Suppressor macrophage treated with lipopolysaccharide for 1 hour (primary cell): ENCODE data around the gene CD44.
A peak's percentile ranks its signal among the peaks of the same experiment; 100 is the strongest.

ENCODE experiments used
- DNase-seq, 3 donors: peaks; one replicate each; pipeline ENCODE4 v3.0.0-alpha.2; 2020 to 2022

Gene CD44

DNA sequence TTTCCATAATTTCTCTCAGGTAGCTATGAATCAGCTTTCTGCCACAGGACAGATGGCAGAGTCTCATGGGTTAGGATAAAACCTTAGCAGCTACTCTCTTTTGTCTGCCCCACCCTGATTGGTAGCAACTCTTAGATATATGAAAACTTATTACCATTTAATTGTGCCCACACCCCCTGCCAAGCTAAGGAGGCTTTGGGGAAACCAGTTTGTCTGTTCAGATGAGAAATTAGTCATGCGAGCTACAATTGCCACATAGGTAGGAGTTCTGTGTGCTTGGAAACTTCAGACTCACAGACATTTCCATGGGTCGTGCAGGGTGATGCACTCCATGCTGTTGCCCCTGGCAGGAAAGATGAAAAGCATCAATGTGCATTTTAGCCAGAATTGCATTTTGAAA lies 39.9 kb downstream of the CD44 start:
- peak; percentile 54 to 75 (median 75) for DNase-seq

DNA sequence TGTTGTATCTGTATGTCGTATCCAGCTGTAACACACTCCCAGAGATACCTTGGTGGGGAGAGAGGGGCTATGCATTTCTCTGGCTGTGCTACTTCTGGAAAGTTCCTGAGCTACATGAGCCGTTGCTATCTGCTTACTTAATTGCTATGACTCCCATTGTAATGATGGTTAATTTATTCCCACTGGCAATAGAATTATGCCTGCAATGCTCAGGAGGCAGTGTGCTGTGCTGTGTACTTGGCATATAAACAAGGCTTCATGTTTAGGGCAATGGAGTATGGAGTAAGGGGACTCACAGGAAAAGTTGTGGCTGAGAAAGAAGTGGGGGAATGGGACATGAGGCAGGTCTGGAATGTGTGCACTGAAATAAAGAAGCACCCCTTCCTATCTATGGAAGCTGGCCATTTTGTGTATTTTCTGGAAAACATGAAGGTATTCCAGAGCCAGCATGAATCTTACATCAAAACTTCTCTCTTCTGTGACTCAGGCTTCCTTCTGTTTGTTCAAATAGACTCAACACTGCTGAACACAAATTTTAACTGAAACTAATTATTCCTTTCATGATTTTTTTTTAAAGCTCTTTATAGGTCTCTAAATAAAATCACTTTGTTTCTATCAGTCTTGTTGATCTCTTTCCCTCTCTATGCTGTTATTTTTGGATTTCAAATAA lies 40.6 kb downstream of the CD44 start:
- DNase-seq = peak in 1 of 3 donors; percentile 22

DNA sequence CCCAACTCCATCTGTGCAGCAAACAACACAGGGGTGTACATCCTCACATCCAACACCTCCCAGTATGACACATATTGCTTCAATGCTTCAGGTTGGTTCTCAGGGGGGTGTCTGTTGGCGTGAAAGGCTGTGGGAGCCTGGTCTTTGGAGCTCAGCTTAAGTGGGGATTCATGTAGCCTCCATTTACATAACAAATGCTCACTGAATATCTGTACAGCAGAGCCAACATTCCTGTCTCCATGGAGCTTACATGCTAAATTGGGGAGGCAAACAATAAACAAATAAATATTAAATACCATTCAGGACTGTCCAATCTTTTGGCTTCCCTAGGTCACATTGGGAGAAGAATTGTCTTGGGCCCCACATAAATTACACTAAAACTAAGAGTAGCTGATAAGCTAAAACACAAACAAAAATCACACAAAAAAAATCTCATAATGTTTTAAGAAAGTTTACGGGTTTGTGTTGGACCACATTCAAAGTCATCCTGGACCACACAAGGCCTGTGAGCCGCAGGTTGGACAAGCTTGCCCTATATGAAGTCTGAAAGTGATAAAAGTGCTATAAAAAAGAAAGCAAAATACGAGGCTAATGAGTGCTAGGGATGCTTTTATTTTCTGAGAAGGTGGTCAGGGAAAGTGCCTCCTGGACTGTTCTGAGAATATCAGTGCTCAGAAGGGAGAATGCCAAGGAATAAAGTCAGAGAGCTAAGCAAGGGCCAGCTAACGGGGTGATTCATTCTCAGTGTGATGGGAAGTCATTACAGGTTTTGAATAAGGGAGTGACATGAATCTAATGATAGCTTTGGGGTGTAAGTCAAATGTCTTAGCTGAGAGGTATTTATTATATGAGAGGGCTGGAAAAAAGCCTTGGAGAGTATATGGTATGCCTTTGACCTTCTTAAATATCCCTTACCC lies 41.6 kb downstream of the CD44 start:
- DNase-seq = no peak

DNA sequence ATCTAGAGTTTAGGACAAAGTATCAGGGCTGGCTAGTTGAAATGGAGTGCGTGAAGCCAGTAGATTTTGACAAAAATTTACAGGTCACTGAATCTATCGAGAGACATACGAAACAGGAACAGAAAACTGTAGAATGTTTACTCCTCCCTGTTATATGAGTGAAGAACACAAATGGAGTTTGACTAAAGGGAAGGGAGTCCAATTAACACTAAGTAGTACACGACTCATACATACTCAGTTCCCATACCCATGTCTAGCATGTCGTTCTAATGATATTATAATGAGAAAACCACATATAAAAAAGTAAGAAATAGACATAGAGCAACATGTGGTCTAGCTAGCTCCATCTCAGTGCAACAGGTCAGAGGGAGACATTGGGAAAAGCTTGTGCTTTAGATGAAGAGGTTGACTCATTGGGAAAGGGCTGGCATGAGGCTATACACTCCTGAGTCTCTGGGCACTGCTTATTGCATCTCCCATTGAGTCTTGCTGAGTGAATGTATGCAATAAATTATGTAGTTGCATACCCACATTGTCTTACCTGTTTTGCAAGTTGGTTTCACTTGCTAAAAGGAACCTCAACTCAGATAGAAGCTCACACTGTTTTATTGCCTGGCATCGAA lies 43.5 kb downstream of the CD44 start:
- no peak for DNase-seq

DNA sequence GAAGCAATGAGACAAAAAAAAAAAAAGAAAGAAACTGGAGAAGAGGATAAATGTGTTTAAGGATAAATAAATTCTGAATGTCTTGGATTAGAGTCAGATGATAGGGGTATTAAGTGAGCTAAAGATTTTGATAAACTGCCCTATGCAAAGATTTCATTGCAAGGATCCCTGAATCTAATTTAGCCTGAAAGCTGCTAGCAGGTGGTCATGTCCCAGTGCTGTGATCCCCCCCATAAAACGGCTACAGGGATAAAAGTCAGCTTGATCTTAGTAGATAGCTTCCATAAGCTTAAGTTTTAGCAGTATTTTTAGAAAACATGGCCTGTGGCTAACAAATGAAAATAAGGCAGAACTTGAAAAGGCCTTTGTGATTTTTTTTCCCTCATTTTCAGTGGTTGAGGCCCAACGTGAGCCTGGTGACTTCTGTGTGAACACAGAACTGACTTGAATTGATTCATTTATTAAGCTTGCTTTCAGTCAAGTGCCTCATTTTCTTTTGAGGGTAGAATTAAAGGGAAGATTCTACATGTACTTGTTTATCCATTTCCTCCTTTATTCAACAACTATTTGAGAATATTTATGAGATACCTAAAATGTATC lies 44.5 kb downstream of the CD44 start:
- DNase-seq = no peak

DNA sequence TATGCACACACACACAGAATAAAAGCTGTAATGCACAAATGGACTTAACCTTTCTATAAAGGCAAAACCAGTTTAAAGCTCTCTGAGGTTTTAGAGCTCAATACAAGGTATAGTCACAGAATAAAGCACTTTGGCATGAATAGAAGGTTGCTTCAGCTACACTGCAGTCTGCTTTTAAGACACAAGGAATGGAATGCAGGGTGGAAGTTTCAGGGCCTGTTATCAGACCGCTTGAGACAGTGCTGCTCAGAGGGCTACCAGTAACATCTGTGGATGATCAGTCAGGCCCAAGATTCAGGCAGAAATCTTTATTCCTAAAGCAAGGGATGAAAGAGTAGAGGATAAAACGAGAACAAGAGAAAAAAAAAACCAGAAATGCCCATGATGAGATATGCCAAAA lies 46.7 kb downstream of the CD44 start:
- no peak for DNase-seq

DNA sequence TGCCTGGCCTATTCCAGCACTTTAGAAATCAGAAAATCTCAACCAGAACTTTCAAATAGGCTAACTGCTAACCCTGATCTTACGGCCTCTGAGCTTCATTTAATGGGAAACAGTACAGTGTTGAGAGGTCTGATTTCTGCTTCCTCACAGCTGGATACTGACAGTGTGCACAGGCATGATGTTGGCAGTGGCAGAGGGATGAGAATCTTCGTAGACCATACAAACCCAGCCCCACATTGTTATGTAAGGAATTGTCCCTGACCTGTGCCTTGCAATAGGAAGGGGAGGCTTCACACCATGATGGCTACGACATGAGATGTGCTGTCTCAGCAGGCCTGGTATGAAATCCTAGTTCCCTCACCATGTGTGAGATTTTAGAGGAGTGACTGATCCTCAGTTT lies 49.0 kb downstream of the CD44 start:
- no peak for DNase-seq

DNA sequence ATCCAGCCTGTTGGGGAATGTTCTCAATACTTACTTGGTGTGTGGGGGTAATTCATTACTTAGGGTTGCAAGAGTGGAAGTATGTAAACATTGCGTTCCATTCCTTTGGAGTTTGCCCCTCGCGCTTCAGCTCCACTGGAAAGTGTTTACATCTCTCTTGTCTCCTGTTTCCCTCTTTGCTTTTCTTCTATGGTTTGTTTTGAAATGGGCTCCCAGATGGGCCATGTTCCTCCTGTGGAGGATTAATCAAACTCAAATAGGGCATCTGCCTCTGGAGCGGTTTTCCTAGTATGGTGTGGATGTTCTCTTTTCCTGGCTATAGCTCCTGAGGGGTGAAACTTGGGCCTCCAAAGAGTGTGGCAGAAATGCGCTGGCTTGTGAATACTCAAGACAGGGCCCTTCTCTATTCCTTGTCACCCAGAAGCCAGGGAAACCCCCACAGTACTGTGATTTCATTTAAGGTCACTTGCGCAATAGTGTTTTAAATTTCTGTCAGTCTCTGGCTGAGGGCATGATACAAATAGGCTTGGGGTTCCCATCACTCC lies 51.9 kb downstream of the CD44 start:
- peak; percentile 73 to 89 (median 85) for DNase-seq

DNA sequence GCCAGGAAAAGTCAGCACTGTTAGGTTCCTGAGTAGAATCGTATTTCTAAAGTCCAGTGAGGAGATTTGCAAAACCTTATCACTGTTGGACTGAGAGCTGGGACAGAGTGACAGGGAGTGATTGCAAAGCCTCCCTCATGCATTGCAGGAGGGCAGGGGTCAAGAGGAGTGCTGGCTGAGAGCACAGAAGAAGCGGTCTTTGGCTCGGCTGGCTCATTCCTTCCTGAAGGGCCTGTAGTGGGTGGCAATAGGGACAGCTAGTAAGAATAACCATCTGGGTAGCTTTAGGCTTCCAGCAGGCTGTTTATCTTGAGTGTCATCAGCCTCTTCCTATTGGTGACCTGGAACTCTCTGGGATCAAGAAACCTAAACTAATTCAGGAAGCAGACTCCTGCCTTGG lies 53.4 kb downstream of the CD44 start:
- peak in 1 of 3 donors; percentile 49 for DNase-seq

DNA sequence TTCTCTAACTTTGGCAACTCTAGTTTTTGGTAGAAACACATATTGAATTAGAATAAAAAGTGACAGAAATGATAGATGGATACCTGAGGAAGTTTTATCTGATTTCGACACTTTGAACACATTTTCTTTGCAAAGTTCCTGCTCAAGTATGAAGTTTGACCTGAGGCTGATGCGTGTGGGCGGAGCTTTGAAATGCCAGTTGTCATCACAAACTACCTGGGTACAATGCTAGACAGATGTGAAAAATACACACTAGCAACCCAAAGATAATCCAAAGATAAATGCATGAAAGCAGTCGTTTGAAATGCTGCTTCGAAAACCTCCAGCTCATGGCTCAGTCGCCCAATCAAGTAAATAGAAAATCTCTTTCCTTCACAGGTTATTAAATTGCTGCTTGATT lies 54.8 kb downstream of the CD44 start:
- no peak for DNase-seq

DNA sequence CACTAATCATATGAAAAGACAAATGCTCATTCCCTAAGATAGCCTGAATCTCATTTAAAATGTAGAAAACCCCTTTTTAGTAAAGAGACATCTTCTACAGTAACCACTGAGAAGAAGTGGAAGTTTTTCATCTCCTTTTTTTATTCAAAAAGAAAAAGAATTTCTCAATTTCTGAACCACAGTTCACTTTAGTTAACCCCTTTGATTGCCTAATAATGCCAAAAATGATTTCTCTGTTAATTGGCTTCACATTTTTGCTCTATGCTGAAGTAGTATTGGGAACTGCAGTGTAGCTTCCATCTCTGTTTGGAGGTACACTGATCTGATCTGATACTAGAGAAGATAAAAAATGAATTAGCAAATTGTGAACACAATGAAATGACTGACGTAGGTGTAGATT lies 58.3 kb downstream of the CD44 start:
- DNase-seq = no peak

DNA sequence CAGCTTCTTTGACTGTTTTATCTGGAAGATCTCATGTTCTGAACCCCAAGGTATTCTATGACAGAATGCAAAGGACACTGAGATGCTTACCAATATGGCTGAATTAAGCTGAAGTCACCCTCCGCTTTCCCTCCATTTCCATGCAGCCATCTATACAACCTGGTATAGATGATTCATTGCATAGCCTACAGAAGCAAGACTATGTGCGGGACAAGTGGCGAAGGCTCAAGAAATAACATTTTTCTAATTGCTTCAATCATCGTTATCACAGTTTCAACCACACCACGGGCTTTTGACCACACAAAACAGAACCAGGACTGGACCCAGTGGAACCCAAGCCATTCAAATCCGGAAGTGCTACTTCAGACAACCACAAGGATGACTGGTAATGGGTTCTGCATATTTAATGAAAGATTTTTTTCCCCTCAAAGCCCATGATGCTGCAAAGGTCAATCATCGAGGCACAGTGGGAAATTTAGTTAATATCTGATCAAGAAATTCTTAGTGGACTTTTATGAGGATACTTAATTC lies 61.9 kb downstream of the CD44 start:
- DNase-seq = no peak

DNA sequence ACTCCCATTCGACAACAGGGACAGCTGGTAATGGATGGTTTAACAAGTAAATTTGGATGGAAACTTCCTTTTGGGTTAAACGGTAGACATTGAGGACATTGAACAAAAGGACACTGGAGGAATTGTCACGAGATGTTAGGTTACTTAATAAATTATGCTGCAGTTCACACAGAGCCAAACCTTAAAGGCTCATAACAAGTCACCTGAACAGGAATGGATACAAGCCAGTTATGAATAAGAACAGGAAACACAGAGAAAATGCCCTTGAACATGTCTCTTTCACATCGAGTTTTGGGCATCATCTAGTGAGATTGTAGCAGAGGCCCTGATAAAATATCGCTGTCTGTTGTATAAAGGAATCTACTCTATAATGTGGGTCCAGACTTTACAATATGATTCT lies 65.6 kb downstream of the CD44 start:
- no peak for DNase-seq

DNA sequence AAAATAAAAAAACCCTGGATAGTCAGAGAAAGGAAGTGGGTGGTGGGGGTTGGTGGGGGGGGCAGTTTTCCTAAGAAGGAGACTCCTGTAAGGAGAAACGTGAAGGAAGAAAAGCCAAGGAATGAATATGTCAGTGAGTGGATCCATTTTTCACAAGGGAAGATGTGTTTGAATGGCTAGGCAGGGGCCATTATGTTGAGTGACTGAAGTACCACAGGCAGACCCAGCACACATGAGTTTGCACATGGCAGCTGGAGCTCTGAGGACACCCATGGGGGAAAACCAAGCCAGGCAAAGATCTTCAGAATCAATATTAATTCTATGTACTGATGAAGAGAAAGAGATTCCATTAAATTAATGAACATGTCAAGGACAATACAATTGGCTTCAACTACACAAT lies 67.6 kb downstream of the CD44 start:
- no peak for DNase-seq

DNA sequence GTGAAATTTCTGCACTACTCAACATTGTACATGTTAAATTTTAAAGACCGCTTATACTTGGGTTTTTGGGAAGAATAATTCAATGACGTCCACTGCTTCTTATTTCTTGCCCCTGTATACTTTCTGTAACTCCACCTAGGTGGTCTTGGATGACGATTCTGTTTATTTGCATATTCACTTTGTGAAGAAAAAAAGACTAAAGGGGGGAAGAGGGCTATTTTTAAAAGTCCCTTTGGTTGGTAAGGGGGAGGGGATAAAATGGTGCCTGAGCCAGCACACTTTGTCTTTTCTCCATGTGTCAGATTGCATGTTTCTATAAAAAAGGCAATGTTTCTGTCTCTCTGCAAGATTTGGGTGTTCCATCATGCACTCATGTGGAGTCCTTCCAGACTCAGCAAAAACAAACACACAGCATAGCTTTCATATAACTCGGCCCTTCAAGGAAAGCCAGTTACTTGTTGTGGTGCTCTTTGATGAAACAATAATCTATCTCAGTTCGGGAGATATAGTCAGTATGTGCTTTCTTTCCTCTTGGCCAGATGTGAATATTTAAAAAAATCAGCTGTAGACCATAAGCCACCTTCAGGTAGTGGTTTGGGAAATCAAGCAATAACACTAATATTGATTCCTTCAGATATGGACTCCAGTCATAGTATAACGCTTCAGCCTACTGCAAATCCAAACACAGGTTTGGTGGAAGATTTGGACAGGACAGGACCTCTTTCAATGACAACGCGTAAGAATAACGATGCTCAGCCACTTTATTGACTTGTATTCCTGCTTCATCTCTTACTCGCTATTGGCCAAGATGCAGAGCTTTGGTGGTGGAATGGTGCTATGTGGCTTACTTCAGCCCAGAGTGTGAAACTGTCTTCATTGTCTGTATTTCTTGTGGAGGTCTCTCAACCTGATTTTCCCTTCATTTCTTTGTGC lies 68.8 kb downstream of the CD44 start:
- peak in 1 of 3 donors; percentile 44 for DNase-seq

DNA sequence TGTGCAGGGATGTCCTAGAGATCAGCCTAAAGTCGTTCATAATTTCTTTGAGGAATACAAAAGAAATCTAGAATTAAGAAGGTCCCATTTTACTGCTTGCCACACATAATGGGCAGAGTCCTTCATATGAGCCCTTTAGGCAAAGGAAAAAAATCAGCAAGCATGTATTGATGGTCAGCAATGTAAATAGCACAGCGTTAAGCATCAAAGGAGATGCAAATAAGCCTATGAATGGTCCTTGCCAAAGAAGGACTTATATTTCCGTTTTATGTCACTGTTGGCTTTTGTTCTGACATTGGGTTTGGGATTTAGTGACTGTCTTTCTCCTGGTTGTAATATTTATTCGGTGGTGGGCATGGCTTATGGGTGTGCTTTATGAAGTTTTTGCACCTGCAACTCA lies 69.8 kb downstream of the CD44 start:
- peak in 1 of 3 donors; percentile 42 for DNase-seq

DNA sequence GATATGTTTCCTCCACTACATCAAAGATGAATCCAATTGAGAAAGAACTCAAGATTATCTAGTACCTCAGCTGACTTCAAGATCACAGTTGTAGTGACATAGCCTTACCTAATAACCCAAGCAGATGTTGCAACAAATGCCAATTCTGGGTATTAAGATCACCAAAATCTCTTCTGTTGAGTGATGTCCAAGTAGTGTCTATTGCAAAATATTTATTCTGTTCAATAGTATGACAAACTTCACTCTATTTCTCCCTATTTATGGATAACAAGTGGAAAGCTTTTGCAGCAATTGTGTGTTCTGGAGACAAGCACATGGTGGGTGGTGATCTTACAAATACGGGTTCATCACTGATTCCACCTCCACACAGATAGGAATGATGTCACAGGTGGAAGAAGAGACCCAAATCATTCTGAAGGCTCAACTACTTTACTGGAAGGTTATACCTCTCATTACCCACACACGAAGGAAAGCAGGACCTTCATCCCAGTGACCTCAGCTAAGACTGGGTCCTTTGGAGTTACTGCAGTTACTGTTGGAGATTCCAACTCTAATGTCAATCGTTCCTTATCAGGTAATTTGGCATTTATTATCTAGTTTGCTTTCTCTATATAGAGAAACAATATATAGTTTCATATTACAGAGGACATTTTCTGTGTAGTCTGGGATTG lies 72.0 kb downstream of the CD44 start:
- peak in 1 of 3 donors; percentile 49 for DNase-seq

DNA sequence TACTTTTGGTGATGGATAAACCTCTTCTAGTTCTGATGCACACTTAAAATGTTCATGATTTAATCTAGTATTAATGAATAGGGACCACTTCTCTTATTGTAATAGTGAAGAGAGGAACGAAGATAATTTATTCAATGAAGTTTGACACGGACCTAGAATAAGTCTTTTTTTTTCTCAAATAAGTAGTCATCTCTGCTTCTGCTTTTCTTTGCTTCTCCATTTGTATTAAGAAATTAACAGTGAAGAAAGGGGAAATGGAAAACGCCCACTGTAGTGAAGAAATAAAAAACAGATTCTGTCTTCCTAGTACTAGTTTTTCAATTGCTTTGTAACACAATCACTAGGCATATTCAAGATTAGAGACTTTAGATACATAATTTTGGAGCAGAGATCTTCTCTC lies 73.0 kb downstream of the CD44 start:
- DNase-seq = peak; percentile 62 to 88 (median 88)

DNA sequence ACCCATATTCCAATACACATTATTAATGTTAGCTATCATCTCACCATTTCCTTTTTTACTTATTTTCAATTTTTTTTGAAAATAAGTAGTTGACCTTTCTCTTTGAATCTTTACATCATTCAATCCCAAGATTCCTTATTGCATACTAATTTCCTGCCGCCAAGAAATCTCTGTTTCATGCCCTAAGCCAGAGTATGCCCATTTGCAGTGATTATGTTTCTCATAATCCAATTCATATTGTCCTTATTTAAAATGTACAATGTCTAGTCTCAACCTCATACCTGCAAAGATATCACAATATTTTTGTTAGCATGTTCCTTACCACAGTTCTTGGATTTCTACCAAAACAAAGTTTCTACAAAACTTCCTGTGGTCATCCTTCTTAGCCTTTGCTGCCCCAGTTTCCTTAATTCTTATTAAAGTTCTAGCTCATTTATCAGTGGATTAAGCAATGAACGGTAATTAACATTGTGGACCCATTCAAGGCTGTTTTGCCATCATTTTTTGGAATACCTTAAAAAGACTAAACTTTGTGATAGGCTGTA lies 75.3 kb downstream of the CD44 start:
- no peak for DNase-seq

DNA sequence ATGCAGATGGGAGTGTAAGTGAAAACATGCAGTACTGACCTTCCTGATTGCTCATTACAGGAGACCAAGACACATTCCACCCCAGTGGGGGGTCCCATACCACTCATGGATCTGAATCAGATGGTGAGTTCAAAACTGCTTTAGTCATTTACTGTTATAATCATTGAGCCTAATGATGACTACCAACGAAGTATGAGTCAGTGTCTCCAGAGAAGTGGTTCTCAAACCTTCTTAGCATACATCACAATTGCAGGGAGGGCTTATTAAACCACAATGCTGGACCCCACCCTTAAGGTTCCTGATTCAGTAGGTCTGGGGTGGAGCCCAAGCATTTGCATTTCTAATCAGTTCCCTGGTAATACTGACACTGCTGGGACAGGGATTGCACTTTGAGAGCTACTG lies 75.8 kb downstream of the CD44 start:
- DNase-seq = peak; percentile 53 to 84 (median 81)

DNA sequence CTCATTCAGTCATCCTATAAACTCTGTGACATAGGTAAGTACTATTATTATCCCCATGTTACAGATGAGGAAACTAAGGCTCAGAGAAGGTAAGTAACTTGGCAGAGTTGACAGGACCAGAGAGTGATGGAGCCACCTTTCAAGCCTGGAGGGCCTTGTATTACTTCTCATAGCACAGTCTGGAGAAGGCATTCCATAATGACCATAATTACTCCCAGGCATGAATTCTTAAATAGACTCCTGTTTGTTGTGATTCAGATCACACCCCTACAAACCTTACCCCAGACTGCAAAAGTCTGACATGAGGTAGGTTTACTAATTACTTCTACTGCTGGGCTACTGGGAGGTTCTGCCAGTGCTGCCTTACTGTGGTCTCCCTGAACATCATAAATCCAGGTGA lies 77.0 kb downstream of the CD44 start:
- DNase-seq = peak in 1 of 3 donors; percentile 43
